ENCODE results near the gene RPL5. TPM values are rescaled to one million over a fixed set of nuclear protein-coding genes. Genes with fewer than 3 reads are reported as not detected.

RPL5 gene
- total and polyA plus RNA-seq, 9 of the 15 experiments (the other 6 are each of a cell fraction or from before 2014, with no cell fraction given): 1,467 to 4,252 (median 2,454) TPM

GRCh38 chr1:92804721-92805201 is 27.1 kb upstream of the RPL5 start (continued):
- TF ChIP-seq POLR3G (IDR thresholded peaks at IDR 0.05; ENCODE audit: extremely low read depth, insufficient read length, insufficient replicate concordance): no peak
- TF ChIP-seq SMAD1 (IDR thresholded peaks at IDR 0.05; ENCODE audit: low read depth, low read length, partially characterized antibody): no peak
- no peak for TF ChIP-seq HIVEP1 (CRISPR knock-in tag; IDR thresholded peaks at IDR 0.05)
- no peak for TF ChIP-seq ZBTB43 (CRISPR knock-in tag; IDR thresholded peaks at IDR 0.05)
- TF ChIP-seq PHF8 (IDR thresholded peaks at IDR 0.05; ENCODE audit: borderline replicate concordance, low read length): no peak
- no peak for TF ChIP-seq RBM15 (IDR thresholded peaks at IDR 0.05; ENCODE audit: insufficient read depth, low read length)
- TF ChIP-seq, protein P1, sequence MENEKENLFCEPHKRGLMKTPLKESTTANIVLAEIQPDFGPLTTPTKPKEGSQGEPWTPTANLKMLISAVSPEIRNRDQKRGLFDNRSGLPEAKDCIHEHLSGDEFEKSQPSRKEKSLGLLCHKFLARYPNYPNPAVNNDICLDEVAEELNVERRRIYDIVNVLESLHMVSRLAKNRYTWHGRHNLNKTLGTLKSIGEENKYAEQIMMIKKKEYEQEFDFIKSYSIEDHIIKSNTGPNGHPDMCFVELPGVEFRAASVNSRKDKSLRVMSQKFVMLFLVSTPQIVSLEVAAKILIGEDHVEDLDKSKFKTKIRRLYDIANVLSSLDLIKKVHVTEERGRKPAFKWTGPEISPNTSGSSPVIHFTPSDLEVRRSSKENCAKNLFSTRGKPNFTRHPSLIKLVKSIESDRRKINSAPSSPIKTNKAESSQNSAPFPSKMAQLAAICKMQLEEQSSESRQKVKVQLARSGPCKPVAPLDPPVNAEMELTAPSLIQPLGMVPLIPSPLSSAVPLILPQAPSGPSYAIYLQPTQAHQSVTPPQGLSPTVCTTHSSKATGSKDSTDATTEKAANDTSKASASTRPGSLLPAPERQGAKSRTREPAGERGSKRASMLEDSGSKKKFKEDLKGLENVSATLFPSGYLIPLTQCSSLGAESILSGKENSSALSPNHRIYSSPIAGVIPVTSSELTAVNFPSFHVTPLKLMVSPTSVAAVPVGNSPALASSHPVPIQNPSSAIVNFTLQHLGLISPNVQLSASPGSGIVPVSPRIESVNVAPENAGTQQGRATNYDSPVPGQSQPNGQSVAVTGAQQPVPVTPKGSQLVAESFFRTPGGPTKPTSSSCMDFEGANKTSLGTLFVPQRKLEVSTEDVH (IDR thresholded peaks at IDR 0.05; ENCODE audit: low read depth, partially characterized antibody): no peak
- TF ChIP-seq HES1 (IDR thresholded peaks at IDR 0.05; ENCODE audit: low read depth): peak; percentile 87
- TF ChIP-seq ZNF707 (CRISPR knock-in tag; conservative IDR thresholded peaks at IDR 0.05): no peak
- peak; percentile 97 for TF ChIP-seq JUND (IDR thresholded peaks at IDR 0.05; ENCODE audit: borderline replicate concordance, low read depth, low read length)
- TF ChIP-seq JUND (tag; IDR thresholded peaks at IDR 0.05; ENCODE audit: borderline replicate concordance, low read depth, low read length): peak; percentile 96; the same call in 2 of the 3 replicates
- TF ChIP-seq MED1 (CRISPR knock-in tag; IDR thresholded peaks at IDR 0.05; ENCODE audit: borderline replicate concordance): no peak
- TF ChIP-seq SRSF1 (IDR thresholded peaks at IDR 0.05; ENCODE audit: low read depth, low read length): no peak
- TF ChIP-seq CBFA2T3 (IDR thresholded peaks at IDR 0.05): peak; percentile 96
- no peak for TF ChIP-seq ZNF121 (CRISPR knock-in tag; conservative IDR thresholded peaks at IDR 0.05)
- no peak for TF ChIP-seq ZNF263 (CRISPR knock-in tag; IDR thresholded peaks at IDR 0.05; ENCODE audit: borderline replicate concordance)
- TF ChIP-seq PTRF (tag; IDR thresholded peaks at IDR 0.05): no peak
- TF ChIP-seq, protein P2, sequence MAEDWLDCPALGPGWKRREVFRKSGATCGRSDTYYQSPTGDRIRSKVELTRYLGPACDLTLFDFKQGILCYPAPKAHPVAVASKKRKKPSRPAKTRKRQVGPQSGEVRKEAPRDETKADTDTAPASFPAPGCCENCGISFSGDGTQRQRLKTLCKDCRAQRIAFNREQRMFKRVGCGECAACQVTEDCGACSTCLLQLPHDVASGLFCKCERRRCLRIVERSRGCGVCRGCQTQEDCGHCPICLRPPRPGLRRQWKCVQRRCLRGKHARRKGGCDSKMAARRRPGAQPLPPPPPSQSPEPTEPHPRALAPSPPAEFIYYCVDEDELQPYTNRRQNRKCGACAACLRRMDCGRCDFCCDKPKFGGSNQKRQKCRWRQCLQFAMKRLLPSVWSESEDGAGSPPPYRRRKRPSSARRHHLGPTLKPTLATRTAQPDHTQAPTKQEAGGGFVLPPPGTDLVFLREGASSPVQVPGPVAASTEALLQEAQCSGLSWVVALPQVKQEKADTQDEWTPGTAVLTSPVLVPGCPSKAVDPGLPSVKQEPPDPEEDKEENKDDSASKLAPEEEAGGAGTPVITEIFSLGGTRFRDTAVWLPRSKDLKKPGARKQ (CRISPR knock-in tag; IDR thresholded peaks at IDR 0.05): no peak
- no peak for TF ChIP-seq GTF2F1 (IDR thresholded peaks at IDR 0.05; ENCODE audit: low read depth, low read length)
- TF ChIP-seq ATF4 (CRISPR knock-in tag; IDR thresholded peaks at IDR 0.05): 0 out of 2 replicates have a peak, but pooled peaks have one; percentile 50
- TF ChIP-seq DIDO1 (tag; IDR thresholded peaks at IDR 0.05; ENCODE audit: low read depth): no peak
- TF ChIP-seq NCOR1 (IDR thresholded peaks at IDR 0.05): peak; percentile 91

Measured in K562 (cell line).